NB4 (cell line): ENCODE data around the gene PCDHGA1.

Experiments used
- CTCF ChIP-seq: IDR thresholded peaks from one replicate; pipeline ENCODE4 v1.5.1; 2012; ENCODE audit warnings: low read depth, low read length
- POLR2A ChIP-seq: IDR thresholded peaks from 2 replicates; pipeline ENCODE4 v1.6.1; 2011; ENCODE audit warnings: mild to moderate bottlenecking; ENCODE audit not compliant: insufficient read length; ENCODE audit errors: extremely low read depth

GRCh38 chr5:141355641-141356040 lies 25.3 kb downstream of the PCDHGA1 start:
- TF ChIP-seq CTCF (no peak), POLR2A (no peak)
